Cerebellar cortex (tissue), 1 donor: ENCODE results near the gene ABHD14A.
A peak's percentile ranks its signal among the peaks of the same experiment; 100 is the strongest.

Experiments
- DNase-seq: peaks from one replicate; pipeline ENCODE4 v3.0.0-alpha.2; 2015; ENCODE audit warnings: low spot score

ABHD14A gene

GRCh38 chr3:51941463-51941797 is 33.4 kb upstream of the ABHD14A start:
- DNase-seq: no peak

DNA sequence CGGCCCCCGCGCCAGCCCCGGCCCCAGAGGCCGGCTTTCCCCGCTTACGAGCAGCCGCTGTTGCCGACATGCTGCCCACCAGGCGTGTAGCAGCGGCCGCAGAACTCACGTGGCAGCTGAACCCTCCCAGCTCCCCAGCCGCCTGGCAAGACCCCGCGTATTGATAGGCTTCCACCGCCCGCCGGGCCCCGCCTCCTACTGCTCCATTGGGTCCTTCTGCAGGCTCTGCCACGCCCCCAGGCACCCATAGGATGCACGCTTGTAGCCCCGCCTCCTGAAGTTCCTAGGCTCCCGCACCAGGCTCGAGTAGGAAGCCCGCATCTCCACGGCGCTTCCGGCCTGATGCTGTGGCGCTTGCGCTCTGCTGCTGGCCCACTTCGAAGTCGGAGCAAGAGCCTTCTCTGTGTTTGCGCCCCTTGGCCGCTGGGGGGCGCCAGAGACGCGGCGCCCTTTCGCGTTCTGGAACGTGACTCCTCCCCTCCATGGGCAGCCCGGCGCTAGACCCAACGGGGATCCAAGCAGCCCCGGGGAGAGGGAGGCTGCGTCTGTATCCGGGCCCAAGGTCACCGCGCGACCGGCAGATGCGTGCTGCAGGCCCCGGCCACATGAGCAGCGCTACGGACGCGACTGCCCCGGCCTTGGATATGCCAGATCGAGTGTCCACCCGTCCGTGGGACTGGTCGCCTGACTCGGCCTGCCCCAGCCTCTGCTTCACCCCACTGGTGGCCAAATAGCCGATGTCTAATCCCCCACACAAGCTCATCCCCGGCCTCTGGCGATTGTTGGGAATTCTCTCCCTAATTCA is 32.9 kb upstream of the ABHD14A start, which contains the start of the genes PARP3 and RRP9:
TSS of gene PARP3 (plus strand) at position 566 of the 805 bp plus-strand sequence. CDS start 993 bp downstream, outside the sequence.
TSS of gene RRP9 (minus strand) at position 107 of the 805 bp plus-strand sequence. CDS start at position 70, 37 bp downstream.
- peak; percentile 100 for DNase-seq

- no peak for DNase-seq
Observed at GRCh38 chr3:51942603-51943450, 32.0 kb upstream of the ABHD14A start.

DNA sequence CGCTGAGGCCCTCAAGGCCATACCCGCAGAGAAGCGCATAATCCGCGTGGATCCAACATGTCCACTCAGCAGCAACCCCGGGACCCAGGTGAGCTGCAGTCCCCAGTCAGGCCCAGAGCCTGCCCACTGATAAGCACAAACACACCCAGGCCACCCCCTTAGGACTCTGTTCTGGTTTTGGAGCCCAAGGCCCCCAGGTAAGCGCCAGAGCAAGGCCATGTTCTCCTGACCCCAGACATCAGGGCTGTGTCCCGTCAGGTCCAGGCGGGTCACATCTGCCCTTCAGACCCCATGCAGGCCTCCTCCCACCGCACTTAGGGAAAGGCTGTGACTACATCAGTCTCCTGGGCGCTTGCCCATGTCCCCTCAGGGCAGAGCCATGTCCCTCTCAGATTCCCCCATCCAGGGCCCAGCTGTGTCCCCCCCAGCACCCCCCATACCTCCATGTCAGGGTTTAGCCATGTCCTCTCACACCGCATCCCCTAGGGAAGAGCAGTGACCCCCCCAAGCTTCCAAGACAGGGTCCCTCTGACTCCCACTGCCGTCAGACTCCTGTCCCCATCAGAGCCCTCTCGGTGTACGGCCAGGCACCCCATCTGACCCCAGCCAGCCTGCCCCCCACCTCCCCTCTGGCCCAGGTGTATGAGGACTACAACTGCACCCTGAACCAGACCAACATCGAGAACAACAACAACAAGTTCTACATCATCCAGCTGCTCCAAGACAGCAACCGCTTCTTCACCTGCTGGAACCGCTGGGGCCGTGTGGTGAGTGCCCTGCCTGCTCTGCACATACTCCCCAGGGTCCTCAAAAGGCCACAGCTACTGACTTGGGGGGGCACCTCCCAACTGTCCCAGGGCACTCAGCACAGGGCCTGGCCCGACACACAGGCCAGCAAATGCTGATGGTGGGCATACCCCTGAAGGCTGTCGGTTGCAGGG is 31.1 kb upstream of the ABHD14A start:
- DNase-seq: no peak

DNA sequence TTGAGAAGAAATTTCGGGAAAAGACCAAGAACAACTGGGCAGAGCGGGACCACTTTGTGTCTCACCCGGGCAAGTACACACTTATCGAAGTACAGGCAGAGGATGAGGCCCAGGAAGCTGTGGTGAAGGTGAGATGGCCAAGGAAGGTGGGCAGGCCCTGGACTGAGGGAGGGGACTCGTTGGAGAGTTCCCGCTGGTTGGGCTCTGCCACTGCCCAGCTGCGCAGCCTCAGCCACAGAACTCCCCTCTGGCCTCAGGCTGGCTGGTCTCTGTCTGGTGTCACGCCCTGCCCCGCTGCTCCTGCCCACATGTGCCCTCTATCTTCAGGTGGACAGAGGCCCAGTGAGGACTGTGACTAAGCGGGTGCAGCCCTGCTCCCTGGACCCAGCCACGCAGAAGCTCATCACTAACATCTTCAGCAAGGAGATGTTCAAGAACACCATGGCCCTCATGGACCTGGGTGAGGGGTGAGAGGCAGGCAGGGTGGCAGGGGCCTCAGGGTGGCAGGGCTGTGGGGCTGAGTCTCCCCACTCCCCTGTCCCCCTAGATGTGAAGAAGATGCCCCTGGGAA is 30.3 kb upstream of the ABHD14A start:
- no peak for DNase-seq

DNA sequence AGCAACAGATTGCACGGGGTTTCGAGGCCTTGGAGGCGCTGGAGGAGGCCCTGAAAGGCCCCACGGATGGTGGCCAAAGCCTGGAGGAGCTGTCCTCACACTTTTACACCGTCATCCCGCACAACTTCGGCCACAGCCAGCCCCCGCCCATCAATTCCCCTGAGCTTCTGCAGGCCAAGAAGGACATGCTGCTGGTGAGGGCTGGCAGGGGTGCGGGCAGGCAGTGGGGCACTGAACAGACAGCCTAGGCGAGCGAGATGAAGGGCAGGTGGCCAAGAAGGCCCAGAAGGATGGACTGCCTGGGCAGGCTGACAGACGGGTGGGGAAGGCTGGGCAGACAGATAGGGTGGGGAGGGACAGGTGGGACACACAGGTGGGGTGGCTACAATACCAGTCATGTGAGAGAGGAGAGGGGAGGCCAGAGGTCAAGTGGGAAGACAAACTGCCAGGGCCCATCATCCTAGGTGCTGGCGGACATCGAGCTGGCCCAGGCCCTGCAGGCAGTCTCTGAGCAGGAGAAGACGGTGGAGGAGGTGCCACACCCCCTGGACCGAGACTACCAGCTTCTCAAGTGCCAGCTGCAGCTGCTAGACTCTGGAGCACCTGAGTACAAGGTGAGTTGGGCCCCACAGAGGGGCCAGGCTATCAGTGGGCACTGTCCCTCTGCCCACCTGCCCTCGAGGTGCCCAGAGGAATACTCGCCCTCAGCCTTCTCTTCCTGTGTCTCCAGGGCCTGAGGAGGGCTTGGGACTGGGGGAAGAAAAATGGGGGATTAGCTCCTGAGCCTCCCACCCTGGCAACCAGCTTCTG is 29.6 kb upstream of the ABHD14A start:
- no peak for DNase-seq

GRCh38 chr3:51945926-51946705 is 28.7 kb upstream of the ABHD14A start:
- no peak for DNase-seq

DNA sequence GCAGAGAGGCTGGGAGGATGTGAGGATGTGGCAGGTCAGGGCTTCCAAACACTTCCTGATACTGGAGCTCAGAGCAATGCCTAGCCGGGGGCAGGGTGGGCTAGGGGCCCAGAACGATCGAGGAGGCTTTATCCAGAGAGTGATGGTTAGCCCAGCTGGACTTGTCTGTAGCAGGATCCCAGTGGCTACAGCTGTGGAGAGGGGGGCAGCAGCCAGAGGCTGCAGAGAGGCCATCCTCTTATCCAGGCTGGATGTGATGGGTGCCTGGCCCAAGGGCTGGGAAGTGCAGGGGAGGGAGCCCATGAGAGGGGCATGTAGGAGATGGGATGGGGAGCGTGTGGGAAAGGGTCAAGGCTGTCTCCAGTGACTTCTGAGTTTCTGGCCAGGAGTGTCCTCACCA is 28.1 kb upstream of the ABHD14A start:
- no peak for DNase-seq

- DNase-seq: no peak
Observed at GRCh38 chr3:51947215-51947900, 27.5 kb upstream of the ABHD14A start.

DNA sequence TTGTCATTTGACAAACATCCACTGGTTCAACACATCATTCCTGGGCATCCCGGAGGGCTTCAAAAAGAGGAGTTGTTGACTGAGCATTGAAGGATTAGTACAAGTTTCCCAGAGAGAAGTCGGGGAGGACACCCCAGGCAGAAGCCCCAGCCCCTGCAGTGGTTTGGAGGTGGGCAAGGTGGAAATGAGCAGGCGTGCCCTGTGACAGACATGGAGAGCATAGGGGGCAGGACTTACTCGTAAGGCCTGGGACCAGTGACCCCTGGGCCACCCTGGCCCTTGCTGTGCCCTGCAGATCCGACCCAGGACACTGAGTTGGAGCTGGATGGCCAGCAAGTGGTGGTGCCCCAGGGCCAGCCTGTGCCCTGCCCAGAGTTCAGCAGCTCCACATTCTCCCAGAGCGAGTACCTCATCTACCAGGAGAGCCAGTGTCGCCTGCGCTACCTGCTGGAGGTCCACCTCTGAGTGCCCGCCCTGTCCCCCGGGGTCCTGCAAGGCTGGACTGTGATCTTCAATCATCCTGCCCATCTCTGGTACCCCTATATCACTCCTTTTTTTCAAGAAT is 26.8 kb upstream of the ABHD14A start:
- no peak for DNase-seq

DNA sequence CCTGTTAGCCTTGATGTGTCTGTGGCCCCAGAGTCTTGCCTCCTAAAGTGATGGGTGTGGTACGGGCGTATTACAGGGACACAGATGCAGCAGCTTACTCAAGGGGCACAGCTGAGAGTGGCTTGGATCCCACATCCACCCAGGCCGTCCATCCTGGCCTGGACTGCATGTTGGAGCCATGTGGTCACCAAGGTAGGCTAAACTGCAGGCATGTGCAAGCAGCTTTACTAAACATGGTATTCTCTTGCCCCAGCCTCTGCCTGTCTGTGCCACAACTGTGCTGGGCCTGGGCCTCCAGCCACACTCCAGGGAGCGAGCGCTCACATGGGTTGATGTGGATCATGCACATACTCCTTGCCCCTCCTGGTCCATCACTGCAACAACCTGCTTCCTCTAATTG is 25.7 kb upstream of the ABHD14A start:
- no peak for DNase-seq

DNA sequence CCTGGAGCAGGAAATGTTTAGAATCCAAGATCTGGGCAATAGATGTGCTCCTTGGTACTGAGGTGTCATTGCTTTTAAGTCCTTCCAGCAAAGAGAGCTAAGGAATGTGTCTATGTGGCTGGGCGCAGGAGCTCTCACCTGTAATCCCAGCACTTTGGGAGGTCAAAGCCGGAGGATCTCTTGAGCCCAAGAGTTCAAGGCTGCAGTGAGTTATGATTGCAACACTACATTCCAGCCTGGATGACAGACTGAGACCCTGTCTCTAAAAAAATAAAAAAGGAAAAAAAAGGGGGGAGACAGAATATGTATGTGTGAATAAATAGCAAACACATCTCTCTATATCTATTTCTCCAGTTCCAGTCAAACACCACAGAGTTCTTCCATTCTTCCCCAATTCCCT is 24.0 kb upstream of the ABHD14A start:
- no peak for DNase-seq

GRCh38 chr3:51953445-51953844 is 21.4 kb upstream of the ABHD14A start:
- DNase-seq: no peak

DNA sequence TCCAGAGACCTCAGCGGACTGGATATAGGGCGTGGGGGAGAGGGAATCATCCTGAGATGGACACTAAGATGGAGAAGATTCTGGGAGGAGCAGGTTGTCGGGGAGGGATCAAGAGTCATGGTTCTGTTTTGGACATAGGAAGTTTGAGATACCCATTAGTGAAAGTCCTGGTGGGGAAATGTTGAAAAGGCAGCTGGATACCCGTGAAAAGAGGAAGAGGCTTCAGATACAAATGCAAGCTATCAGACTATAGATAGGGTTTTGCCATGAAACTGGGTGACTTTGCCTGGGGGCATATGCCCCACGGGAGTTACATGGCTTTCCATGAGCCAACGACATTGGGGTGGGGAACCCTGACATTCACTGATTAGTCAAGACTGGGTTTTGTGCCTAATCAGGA is 20.8 kb upstream of the ABHD14A start:
- no peak for DNase-seq

DNA sequence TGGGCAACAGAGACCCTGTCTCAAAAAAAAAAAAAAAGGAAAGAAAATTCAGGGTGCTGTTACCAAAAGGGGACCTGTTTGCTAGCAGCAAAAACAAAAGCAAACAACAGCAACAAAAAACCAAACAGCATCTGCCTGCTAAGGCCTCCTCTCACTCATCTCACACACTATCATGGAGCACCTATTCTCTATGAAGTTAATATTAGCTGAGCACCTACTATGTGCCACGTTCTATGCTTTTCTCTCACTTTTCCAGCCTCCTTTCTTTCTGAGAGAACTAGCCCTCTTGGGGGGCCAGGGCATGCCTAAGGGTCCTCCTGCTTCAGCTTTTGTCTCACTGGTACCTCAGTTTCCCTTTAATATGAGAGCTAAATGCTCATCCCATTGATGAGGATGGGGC is 20.2 kb upstream of the ABHD14A start:
- DNase-seq: no peak

- peak; percentile 41 for DNase-seq
Observed at GRCh38 chr3:51955175-51955892, 19.5 kb upstream of the ABHD14A start, which contains the start of gene GPR62. GPR62 (plus strand) TSS chr3:51955381; CDS start chr3:51955653, 272 bp downstream.

DNA sequence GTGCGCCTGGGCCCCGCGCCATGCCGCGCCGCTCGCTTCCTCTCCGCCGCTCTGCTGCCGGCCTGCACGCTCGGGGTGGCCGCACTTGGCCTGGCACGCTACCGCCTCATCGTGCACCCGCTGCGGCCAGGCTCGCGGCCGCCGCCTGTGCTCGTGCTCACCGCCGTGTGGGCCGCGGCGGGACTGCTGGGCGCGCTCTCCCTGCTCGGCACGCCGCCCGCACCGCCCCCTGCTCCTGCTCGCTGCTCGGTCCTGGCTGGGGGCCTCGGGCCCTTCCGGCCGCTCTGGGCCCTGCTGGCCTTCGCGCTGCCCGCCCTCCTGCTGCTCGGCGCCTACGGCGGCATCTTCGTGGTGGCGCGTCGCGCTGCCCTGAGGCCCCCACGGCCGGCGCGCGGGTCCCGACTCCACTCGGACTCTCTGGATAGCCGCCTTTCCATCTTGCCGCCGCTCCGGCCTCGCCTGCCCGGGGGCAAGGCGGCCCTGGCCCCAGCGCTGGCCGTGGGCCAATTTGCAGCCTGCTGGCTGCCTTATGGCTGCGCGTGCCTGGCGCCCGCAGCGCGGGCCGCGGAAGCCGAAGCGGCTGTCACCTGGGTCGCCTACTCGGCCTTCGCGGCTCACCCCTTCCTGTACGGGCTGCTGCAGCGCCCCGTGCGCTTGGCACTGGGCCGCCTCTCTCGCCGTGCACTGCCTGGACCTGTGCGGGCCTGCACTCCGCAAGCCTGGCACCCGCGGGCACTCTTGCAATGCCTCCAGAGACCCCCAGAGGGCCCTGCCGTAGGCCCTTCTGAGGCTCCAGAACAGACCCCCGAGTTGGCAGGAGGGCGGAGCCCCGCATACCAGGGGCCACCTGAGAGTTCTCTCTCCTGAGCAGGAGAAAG is 18.7 kb upstream of the ABHD14A start:
- peak; percentile 53 for DNase-seq
